Left colon (tissue), 2 donors: ENCODE measurements around the gene TBC1D22A. TPM values are rescaled to one million over a fixed set of nuclear protein-coding genes. Genes with fewer than 3 reads are reported as not detected.
A peak's percentile ranks its signal among the peaks of the same experiment; 100 is the strongest.
"Not testable (repeated sequence)": the region's sequence is repeated elsewhere in the genome, so short reads cannot be mapped to it uniquely, and the experiment has no call there.

Source experiments
- ATAC-seq: fragments of 200-7000 bp; cut with Tn5 transposase; one replicate; pipeline ENCODE4 v1.9.1; 2020; ENCODE audit warnings: mild to moderate bottlenecking, moderate library complexity
- DNase-seq, 2 donors: peaks; one replicate each; pipeline ENCODE4 v3.0.0-alpha.2; 2020
- intact Hi-C, 2 donors: fragments of 100-400 bp; cut with DNase I in 1 of 2; cut with micrococcal nuclease in 1 of 2; formaldehyde crosslinking; loops; one replicate each; pipeline versions ENCODE4 v1.11.2 to v1.14.0; 2022; cut with DNase I, micrococcal nuclease
- total RNA-seq, 2 donors: library from RNA; stranded (reverse); fragmentation: NEBNext Ultra II Directional; extraction: Animal tissue kit (Norgen Biotek cat#: 25700); gene quantifications; one replicate each; pipeline ENCODE4 v1.2.1, GENCODE V29; 2021
- donor health status: DM: no; HTN: no; CAD: no.
- donor health status: DM: yes; HTN: yes; CAD: no.

Gene TBC1D22A
- total RNA-seq, 2 donors from 2014 or later, result 40.7 to 45.2 TPM

DNA sequence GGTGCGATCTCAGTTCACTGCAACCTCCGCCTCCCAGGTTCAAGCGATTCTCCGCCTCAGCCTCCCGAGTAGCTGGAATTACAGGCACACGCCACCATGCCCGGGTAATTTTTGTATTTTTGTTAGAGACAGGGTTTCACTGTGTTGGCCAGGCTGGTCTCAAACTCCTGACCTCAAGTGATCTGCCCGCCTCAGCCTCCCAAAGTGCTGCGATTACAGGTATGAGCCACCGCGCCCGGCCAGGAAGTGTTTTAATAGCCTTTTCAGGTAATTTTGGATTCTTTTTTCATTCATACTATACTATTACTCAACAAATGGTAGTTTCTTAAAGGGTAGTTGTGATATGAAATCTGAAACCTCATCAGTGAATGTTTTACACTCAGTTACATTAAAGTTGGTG, 216.2 kb downstream of the TBC1D22A start:
- DNase-seq, ATAC-seq, intact Hi-C loops: not testable (repeated sequence)

GRCh38 chr22:46979506-46979905, 217.1 kb downstream of the TBC1D22A start:
- intact Hi-C loops, result no loop called here
- DNase-seq (no peak), ATAC-seq (no peak)

DNA sequence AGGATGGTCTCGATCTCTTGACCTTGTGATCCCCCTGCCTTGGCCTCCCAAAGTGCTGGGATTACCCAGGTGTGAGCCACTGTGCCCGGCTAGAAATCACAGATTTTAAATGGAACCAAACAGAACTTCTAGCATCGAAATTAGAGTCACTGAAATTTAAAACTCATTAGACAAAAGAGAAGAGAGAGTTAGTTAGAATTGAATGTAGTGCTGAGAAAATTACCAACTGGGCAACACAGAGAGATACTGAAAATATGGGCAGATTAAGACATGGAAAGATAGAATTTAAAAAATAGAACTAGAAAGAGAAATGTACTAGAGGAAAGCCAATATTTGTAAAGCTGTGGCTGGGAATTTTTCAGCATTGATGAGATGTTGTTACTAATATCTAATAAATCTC, 217.9 kb downstream of the TBC1D22A start:
- no peak for ATAC-seq
- no peak for DNase-seq
- intact Hi-C loops, result no loop called here

- DNase-seq (no peak), ATAC-seq (no peak)
- intact Hi-C loops, result no loop called here
Observed at GRCh38 chr22:46982635-46983034, 220.2 kb downstream of the TBC1D22A start.

GRCh38 chr22:46983046-46983445, 220.6 kb downstream of the TBC1D22A start:
- intact Hi-C loops, result no loop called here
- ATAC-seq (no peak), DNase-seq (no peak)

DNA sequence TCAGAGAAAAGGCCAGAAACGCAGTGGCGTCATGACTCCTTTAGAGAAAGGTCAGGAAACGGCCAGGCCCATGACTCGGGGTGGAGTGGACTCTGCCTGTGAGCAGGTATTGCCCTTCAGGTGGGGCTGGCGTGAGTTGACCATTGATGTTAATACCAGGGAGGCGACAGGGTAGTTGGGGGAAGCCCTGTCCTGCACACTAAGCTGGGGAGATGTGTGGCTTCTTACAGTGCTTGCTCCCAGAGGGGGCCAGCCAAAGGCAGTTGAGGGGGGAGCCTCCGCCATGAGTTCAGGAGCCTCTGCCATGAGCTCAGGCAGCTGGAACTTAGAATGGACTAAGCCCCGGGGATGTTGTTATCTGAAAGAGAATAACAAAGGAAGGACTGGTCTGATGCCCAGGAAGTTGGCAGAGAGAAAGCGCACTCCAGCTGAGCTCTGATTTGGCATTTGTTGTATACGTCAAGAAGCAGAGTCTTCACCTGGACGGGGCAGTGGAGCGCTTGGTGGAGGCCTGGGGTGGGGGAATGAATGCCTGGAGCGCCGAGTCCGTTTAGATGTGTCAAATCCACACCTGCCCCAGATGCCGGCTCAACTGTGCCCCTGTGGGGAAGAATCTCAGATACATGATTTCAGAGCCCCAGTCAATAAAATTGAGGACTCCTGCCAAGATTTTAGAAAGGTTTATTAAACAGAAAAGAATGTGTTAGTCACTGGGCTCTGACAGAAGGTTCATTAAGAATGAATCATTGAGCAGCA, 222.5 kb downstream of the TBC1D22A start:
- ATAC-seq, result no peak
- DNase-seq, result no peak
- intact Hi-C loops, result no loop called here

DNA sequence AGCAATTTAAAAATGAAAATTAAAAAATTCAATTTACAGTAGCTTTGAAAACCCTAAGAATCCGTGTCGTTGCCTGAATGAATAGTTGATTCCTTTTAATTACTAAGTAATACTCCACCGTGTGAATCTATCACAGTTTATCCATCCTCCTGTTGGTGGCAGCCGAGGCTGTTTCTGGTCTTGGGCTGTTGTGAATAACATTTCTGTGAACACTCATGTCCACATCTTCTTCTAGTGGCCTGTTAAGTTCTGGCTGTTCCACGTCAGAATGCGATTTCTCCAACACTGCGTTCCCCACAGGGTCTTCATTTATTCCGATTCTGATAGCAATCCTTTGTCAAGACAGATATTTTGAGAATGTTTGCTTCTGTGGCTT, 223.0 kb downstream of the TBC1D22A start:
- DNase-seq (no peak), ATAC-seq (no peak)
- intact Hi-C loops, result no loop called here

GRCh38 chr22:46986788-46987187, 224.3 kb downstream of the TBC1D22A start:
- intact Hi-C loops, result no loop called here
- ATAC-seq, result no peak
- DNase-seq, result no peak

GRCh38 chr22:46990937-46991550, 228.6 kb downstream of the TBC1D22A start:
- intact Hi-C loops, result no loop called here
- ATAC-seq (no peak), DNase-seq (no peak)

DNA sequence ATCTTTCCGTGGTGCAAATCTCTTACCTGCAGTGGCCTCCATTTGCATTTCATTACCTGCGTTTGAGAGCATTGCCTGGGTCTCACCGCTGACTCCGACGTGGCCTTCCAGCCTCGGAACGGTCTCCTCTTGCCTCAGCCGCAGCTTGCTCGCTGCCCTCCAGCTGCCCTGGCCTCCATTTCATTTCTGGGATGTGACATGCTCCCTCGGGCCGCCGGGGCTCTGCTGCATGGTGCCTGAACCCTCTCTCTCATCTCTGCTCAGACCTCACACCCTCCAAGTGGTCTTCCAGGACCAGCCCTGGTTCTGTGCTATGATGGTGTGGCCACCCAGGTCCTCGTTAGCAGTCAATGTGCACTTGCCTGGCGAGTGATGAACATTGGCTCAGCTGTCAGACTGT, 229.2 kb downstream of the TBC1D22A start:
- ATAC-seq (no peak), DNase-seq (no peak)
- intact Hi-C loops, result no loop called here

- intact Hi-C loops, result no loop called here
- ATAC-seq (peak; percentile 22), DNase-seq (no peak)
Observed at GRCh38 chr22:46992121-46992731, 229.8 kb downstream of the TBC1D22A start.

DNA sequence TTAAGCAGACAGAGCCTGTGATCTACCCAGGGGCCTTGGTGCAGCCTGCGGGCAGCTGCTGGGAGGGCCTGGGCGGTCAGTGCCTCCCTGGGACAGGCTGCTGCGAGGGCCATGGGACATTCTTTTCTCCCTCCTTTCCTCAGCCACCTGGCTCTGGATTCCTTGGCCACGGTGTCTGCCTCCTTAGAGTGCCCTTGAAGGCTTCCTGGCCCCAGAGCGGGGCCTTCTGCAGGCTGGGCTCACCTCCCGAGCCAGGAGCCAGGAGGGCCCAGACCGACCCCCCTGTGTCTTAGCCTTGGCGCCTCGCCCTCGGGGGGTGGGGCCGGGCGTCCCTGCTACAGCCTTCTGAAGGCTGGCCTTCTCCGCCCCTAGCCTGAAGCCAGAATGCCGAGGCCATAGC, 231.2 kb downstream of the TBC1D22A start:
- DNase-seq (no peak), ATAC-seq (no peak)
- intact Hi-C loops, result no loop called here

- intact Hi-C loops, result no loop called here
- ATAC-seq, result no peak
- DNase-seq, result no peak
Observed at GRCh38 chr22:46994265-46994664, 231.8 kb downstream of the TBC1D22A start.

DNA sequence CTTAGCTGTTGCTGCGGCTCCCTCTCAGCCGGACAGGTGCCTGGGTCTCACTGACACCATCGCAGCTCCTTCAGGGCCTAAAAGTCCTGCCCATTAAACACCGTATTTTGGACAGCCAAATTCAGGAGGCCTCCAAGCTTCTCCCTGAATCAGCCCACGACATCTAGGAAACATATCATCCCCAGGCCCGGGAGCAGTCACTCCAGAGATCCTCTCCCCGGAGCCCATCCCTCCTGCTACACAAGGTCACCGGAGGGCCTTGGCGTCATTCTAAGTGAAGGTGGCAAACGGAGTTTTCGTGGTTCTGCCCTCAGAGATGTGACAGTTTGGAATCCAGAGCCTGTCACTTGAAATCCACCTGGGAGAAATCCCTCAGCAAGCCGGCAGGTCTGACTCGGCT, 232.5 kb downstream of the TBC1D22A start:
- intact Hi-C loops, result no loop called here
- ATAC-seq (no peak), DNase-seq (no peak)

- ATAC-seq (no peak), DNase-seq (no peak)
- intact Hi-C loops, result no loop called here
Observed at GRCh38 chr22:46995501-46996360, 233.3 kb downstream of the TBC1D22A start.

DNA sequence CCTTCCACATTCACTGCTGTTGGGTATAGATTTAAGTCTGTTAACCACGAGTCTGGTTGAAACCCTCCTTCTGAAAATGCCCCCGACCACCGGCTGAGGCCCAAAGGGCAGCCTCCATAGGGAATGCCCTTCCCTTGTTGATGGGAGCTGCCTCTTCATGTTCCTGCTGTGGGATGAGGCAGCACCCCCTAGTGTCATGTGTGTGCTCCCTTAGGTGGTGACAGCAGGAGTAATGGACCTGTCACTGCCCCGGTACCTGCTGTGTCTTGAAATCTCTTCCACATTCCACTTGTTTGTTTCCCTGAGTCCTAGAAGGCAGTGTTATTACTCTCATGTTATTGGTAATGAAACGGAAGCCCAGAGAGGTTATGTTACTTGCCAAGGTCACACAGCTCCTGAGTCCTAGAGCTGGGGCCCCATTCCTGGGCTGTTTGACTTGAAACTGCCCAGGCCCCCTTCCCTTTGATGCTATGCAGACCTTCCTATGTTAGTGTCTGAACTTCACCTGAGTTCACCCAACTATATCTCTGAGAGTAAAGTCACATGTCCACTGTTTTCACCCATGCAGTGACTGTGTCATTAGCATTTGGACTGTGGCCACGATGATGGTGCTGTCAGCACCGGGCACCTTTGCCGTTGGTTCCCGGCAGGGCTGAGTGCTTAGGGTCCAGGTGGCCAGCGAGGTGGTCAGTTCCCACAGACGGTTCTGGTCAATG, 234.3 kb downstream of the TBC1D22A start:
- ATAC-seq (peak; percentile 41), DNase-seq (no peak)
- intact Hi-C loops, result no loop called here

GRCh38 chr22:46997311-46997970, 235.0 kb downstream of the TBC1D22A start:
- no peak for DNase-seq
- no peak for ATAC-seq
- intact Hi-C loops, result no loop called here

DNA sequence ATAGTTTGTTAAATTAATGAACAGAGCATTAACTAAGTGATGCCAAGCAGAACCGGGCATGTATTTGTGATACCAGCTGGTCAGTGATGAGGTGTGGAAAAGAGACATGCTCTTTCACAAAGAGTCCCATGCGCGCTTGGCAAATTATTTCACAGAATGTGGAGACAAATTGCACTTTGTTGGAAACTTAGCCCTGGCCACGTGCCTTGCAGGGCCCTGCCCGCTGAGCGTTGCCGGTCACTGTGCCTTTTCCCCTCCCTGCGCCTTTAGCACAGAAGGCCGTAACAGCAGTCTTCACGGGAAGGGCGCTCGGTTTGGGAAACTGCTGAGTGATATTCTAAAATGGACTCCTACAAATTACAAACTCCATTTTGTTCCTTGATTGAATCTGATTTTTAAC, 235.9 kb downstream of the TBC1D22A start:
- DNase-seq (no peak), ATAC-seq (no peak)
- intact Hi-C loops, result no loop called here
